Thyroid gland (tissue), 4 donors: Measurements from ENCODE around the gene LSAMP.

ENCODE experiments used
- POLR2A ChIP-seq, 2 donors: fragments of 450-650 bp; IDR thresholded peaks; one replicate each; pipeline ENCODE4 v1.6.1; 2017; ENCODE audit warnings: antibody characterized with exemption in 2 of 2, mild to moderate bottlenecking in 2 of 2, moderate library complexity in 1 of 2
- TF ChIP-seq, protein P1 (sequence below), 6 experiments: fragments of 200-600 bp in 3 of 6; fragments of 450-650 bp in 3 of 6; sonication (generic) in 3 of 6; IDR thresholded peaks; one replicate each; pipeline ENCODE4 v1.5.1; 2016 to 2019; ENCODE audit warnings: antibody characterized with exemption in 6 of 6, mild to moderate bottlenecking in 2 of 6, inconsistent platforms in 1 of 6, moderate library complexity in 1 of 6

DNA sequence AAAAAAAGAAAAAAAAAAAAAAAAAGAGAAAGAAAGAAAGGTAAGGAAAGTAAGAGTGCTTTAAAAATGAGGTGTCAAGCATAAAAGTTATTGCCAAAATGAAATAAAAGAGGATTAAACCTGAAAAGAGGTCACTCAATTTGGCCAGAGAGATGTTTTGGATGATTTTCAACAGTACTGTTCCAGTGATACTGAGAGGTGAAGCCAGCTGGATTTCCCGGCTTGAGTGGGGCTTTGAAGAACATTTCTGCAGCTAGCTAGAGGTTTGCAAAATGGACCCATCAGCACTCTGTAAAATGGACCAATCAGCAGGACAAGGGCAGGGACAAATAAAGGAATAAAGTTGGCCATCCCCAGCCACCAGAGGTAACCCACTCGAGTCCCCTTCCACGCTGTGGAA is 128.5 kb downstream of the LSAMP start:
- TF ChIP-seq, protein P1, sequence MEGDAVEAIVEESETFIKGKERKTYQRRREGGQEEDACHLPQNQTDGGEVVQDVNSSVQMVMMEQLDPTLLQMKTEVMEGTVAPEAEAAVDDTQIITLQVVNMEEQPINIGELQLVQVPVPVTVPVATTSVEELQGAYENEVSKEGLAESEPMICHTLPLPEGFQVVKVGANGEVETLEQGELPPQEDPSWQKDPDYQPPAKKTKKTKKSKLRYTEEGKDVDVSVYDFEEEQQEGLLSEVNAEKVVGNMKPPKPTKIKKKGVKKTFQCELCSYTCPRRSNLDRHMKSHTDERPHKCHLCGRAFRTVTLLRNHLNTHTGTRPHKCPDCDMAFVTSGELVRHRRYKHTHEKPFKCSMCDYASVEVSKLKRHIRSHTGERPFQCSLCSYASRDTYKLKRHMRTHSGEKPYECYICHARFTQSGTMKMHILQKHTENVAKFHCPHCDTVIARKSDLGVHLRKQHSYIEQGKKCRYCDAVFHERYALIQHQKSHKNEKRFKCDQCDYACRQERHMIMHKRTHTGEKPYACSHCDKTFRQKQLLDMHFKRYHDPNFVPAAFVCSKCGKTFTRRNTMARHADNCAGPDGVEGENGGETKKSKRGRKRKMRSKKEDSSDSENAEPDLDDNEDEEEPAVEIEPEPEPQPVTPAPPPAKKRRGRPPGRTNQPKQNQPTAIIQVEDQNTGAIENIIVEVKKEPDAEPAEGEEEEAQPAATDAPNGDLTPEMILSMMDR (IDR thresholded peaks at IDR 0.05), result no peak
- no peak for TF ChIP-seq POLR2A (IDR thresholded peaks at IDR 0.05)
